H9 (cell line): ENCODE results near the gene MTHFD2. TPM values are rescaled to one million over a fixed set of nuclear protein-coding genes. Genes with fewer than 3 reads are reported as not detected.

Experiments used
- DNase-seq: peaks from one replicate; pipeline ENCODE4 v3.0.0-alpha.2; 2017
- H2AFZ ChIP-seq: one replicate; pipeline ENCODE4 v1.6.1; 2013; ENCODE audit warnings: mild to moderate bottlenecking, low read length, control low read depth, moderate library complexity
- H2AK5ac ChIP-seq: 2 replicates; pipeline ENCODE4 v1.6.1; 2013; ENCODE audit warnings: low read length, control low read depth, mixed read lengths; ENCODE audit not compliant: insufficient read length
- H2BK120ac ChIP-seq: one replicate; pipeline ENCODE4 v1.6.1; 2013; ENCODE audit warnings: low read depth, mild to moderate bottlenecking, low read length, control low read depth, inconsistent platforms; ENCODE audit not compliant: poor library complexity, severe bottlenecking
- H2BK12ac ChIP-seq: 2 replicates; pipeline ENCODE4 v1.6.1; 2013; ENCODE audit warnings: low read length, control low read depth, mixed read lengths, low read depth; ENCODE audit not compliant: insufficient read length
- H2BK15ac ChIP-seq: 2 replicates; pipeline ENCODE4 v1.6.1; 2013; ENCODE audit warnings: low read depth, low read length, control low read depth
- H2BK20ac ChIP-seq: one replicate; pipeline ENCODE4 v1.6.1; 2013; ENCODE audit warnings: low read depth, mild to moderate bottlenecking, low read length, control low read depth, inconsistent platforms; ENCODE audit not compliant: poor library complexity, severe bottlenecking
- H2BK5ac ChIP-seq: 2 replicates; pipeline ENCODE4 v1.6.1; 2013; ENCODE audit warnings: low read length, control low read depth, mixed read lengths; ENCODE audit not compliant: insufficient read length
- H3K14ac ChIP-seq: 2 replicates; pipeline ENCODE4 v1.6.1; 2013; ENCODE audit warnings: low read length, control low read depth; ENCODE audit not compliant: insufficient read depth
- H3K18ac ChIP-seq: 2 replicates; pipeline ENCODE4 v1.6.1; 2013; ENCODE audit warnings: low read depth, mild to moderate bottlenecking, mixed read lengths, low read length, control low read depth; ENCODE audit not compliant: insufficient read length
- H3K23ac ChIP-seq: 2 replicates; pipeline ENCODE4 v1.6.1; 2013; ENCODE audit warnings: low read length, control low read depth, mixed read lengths, low read depth; ENCODE audit not compliant: insufficient read length
- H3K23me2 ChIP-seq: 2 replicates; pipeline ENCODE4 v1.6.1; 2013; ENCODE audit warnings: low read depth, mild to moderate bottlenecking, mixed read lengths, low read length, control low read depth; ENCODE audit not compliant: insufficient read length, poor library complexity, severe bottlenecking
- H3K27ac ChIP-seq: 2 replicates; pipeline ENCODE4 v1.5.1; 2013; ENCODE audit warnings: low read length, control low read depth, mixed read lengths, low read depth; ENCODE audit not compliant: insufficient read length
- H3K27me3 ChIP-seq: 2 replicates; pipeline ENCODE4 v1.6.1; 2013; ENCODE audit warnings: low read length, control low read depth, inconsistent platforms; ENCODE audit not compliant: insufficient read depth
- H3K4ac ChIP-seq: 2 replicates; pipeline ENCODE4 v1.6.1; 2013; ENCODE audit warnings: low read depth, mild to moderate bottlenecking, control low read depth, inconsistent platforms, low read length, moderate library complexity
- H3K4me1 ChIP-seq: 2 replicates; pipeline ENCODE4 v1.6.1; 2013; ENCODE audit warnings: low read length, control low read depth, inconsistent platforms; ENCODE audit not compliant: insufficient read depth
- H3K4me2 ChIP-seq: 2 replicates; pipeline ENCODE4 v1.6.1; 2013; ENCODE audit warnings: low read length, control low read depth, mixed read lengths; ENCODE audit not compliant: insufficient read length, insufficient read depth
- H3K56ac ChIP-seq: 2 replicates; pipeline ENCODE4 v1.6.1; 2013; ENCODE audit warnings: low read depth, mild to moderate bottlenecking, mixed read lengths, low read length, control low read depth; ENCODE audit not compliant: insufficient read length
- H3K79me1 ChIP-seq: 2 replicates; pipeline ENCODE4 v1.6.1; 2013; ENCODE audit warnings: low read depth, mild to moderate bottlenecking, moderate library complexity, low read length, control low read depth, inconsistent platforms; ENCODE audit not compliant: insufficient read depth, poor library complexity, severe bottlenecking
- H3K79me2 ChIP-seq: 2 replicates; pipeline ENCODE4 v1.6.1; 2013; ENCODE audit warnings: low read length, control low read depth, inconsistent platforms; ENCODE audit not compliant: insufficient read depth
- H3K9ac ChIP-seq: 2 replicates; pipeline ENCODE4 v1.6.1; 2013; ENCODE audit warnings: low read length, control low read depth, mixed read lengths; ENCODE audit not compliant: insufficient read length; ENCODE audit errors: extremely low read depth
- H3K9me3 ChIP-seq: one replicate; pipeline ENCODE4 v1.6.1; 2013; ENCODE audit warnings: low read depth, low read length, inconsistent platforms; ENCODE audit not compliant: control insufficient read depth
- H3T11ph ChIP-seq: one replicate; pipeline ENCODE4 v1.6.1; 2013; ENCODE audit warnings: mild to moderate bottlenecking, low read length, control low read depth, inconsistent platforms
- H4K20me1 ChIP-seq: one replicate; pipeline ENCODE4 v1.6.1; 2013; ENCODE audit not compliant: control insufficient read depth, insufficient read length, insufficient read depth
- H4K5ac ChIP-seq: 2 replicates; pipeline ENCODE4 v1.6.1; 2013; ENCODE audit warnings: low read depth, mild to moderate bottlenecking, mixed read lengths, low read length, control low read depth; ENCODE audit not compliant: insufficient read length
- H4K8ac ChIP-seq: replicated peaks from 2 replicates; pipeline ENCODE4 v1.6.1; 2013; ENCODE audit warnings: low read length, control low read depth, mixed read lengths, low read depth; ENCODE audit not compliant: insufficient read length
- H4K91ac ChIP-seq: 2 replicates; pipeline ENCODE4 v1.6.1; 2013; ENCODE audit warnings: low read depth, mild to moderate bottlenecking, moderate library complexity, mixed read lengths, low read length, control low read depth; ENCODE audit not compliant: insufficient read length
- H3K27ac Mint-ChIP-seq, 3 experiments: 2 replicates in 2 of 3; 3 replicates in 1 of 3; pipeline ENCODE4 v1.8.0; 2020 to 2021; ENCODE audit warnings: mixed read lengths in 3 of 3, mild to moderate bottlenecking in 1 of 3, moderate library complexity in 1 of 3
- H3K27me3 Mint-ChIP-seq: 2 replicates; pipeline ENCODE4 v1.8.0; 2021; ENCODE audit warnings: low read depth, mild to moderate bottlenecking, moderate library complexity, mixed read lengths
- H3K36me3 Mint-ChIP-seq, 3 experiments: 2 replicates in 2 of 3; 3 replicates in 1 of 3; pipeline ENCODE4 v1.8.0; 2020 to 2021; ENCODE audit warnings: low read depth in 3 of 3, mixed read lengths in 3 of 3; ENCODE audit not compliant: insufficient read depth in 1 of 3
- H3K4me1 Mint-ChIP-seq, 2 experiments: 2 replicates each; pipeline ENCODE4 v1.8.0; 2020; ENCODE audit warnings: mixed read lengths in 2 of 2
- H3K4me3 Mint-ChIP-seq, 2 experiments: 2 replicates in 1 of 2; 3 replicates in 1 of 2; pipeline ENCODE4 v1.8.0; 2020 to 2021; ENCODE audit warnings: mild to moderate bottlenecking in 2 of 2, mixed read lengths in 2 of 2, moderate library complexity in 1 of 2
- H3K9me3 Mint-ChIP-seq, 2 experiments: 2 replicates in 1 of 2; 3 replicates in 1 of 2; pipeline ENCODE4 v1.8.0; 2020; ENCODE audit warnings: mild to moderate bottlenecking in 2 of 2, mixed read lengths in 2 of 2, moderate library complexity in 1 of 2
- CTCF ChIP-seq: fragments of 200-600 bp; sonication (generic); conservative IDR thresholded peaks from 3 replicates; pipeline ENCODE4 v1.8.0; 2021; ENCODE audit warnings: antibody characterized with exemption, mild to moderate bottlenecking
- total RNA-seq: library from RNA; stranded (reverse); gene quantifications from 2 replicates; pipeline ENCODE4 v1.2.1, GENCODE V29; 2021

MTHFD2 gene
- total RNA-seq, 1 experiment from 2014 or later = 201 TPM

GRCh38 chr2:74177696-74178095 lies 20.7 kb upstream of the MTHFD2 start:
- H2AK5ac ChIP-seq = no peak overlapping the region
- H3K27me3 ChIP-seq = no peaks in the 10 kb centered on the region
- no peak overlapping the region for H3K4ac ChIP-seq
- H3K23ac ChIP-seq = no peak overlapping the region
- no peak for TF ChIP-seq CTCF
- Mint-ChIP-seq H3K4me1 (peaks cover 13 to 15% of the 10 kb centered on the region in 2 experiments), H3K27ac (peak overlapping the region; percentile 82 to 98 (median 93); a peak in 5 of 7 replicates), H3K4me3 (peak overlapping the region; percentile 90 to 93), H3K27me3 (no peaks in the 10 kb centered on the region), H3K9me3 (peaks cover 4% of the 10 kb centered on the region in 2 experiments; a peak in 3 of 5 replicates), H3K36me3 (peaks cover 20 to 38% (median 24%) of the 10 kb centered on the region in 3 experiments)
- no peak overlapping the region for H2BK5ac ChIP-seq
- peak overlapping the region; percentile 88 for H3K9ac ChIP-seq
- no peak overlapping the region for H3K18ac ChIP-seq
- no peaks in the 10 kb centered on the region for H4K20me1 ChIP-seq
- no peaks in the 10 kb centered on the region for H3K23me2 ChIP-seq
- no peak overlapping the region for H2BK20ac ChIP-seq
- no peak overlapping the region for H4K5ac ChIP-seq
- H3K4me2 ChIP-seq = peak overlapping the region; percentile 72
- H2BK120ac ChIP-seq = no peak overlapping the region
- H3T11ph ChIP-seq = no peak overlapping the region
- H3K9me3 ChIP-seq = no peaks in the 10 kb centered on the region
- no peak overlapping the region for H3K56ac ChIP-seq
- H3K79me1 ChIP-seq = peaks cover 7% of the 10 kb centered on the region
- no peak overlapping the region for H2BK12ac ChIP-seq
- no peak overlapping the region for H3K14ac ChIP-seq
- no peak overlapping the region for H2BK15ac ChIP-seq
- no peak overlapping the region for H4K91ac ChIP-seq
- peaks cover 16% of the 10 kb centered on the region; the same call in 1 of the 2 replicates for H3K79me2 ChIP-seq
- H4K8ac ChIP-seq = no peak overlapping the region
- no peaks in the 10 kb centered on the region for H3K4me1 ChIP-seq
- no peak for DNase-seq
- no peak overlapping the region for H2AFZ ChIP-seq
- H3K27ac ChIP-seq = no peak overlapping the region
